Midbrain (tissue), 1 donor: Measurements from ENCODE around the gene HLA-E.
A peak's percentile ranks its signal among the peaks of the same experiment; 100 is the strongest.
"Not testable (repeated sequence)": the region's sequence is repeated elsewhere in the genome, so short reads cannot be mapped to it uniquely, and the experiment has no call there.

ENCODE experiments used
- DNase-seq: peaks from one replicate; lab custom pipeline; 2025; lab: John Stamatoyannopoulos, UW

HLA-E gene

GRCh38 chr6:30489081-30490025 is at the start of gene HLA-E:
Gene HLA-E (plus strand): TSS chr6:30489509. CDS start chr6:30489532, 23 bp downstream.
- peak; percentile 93 for DNase-seq

DNA sequence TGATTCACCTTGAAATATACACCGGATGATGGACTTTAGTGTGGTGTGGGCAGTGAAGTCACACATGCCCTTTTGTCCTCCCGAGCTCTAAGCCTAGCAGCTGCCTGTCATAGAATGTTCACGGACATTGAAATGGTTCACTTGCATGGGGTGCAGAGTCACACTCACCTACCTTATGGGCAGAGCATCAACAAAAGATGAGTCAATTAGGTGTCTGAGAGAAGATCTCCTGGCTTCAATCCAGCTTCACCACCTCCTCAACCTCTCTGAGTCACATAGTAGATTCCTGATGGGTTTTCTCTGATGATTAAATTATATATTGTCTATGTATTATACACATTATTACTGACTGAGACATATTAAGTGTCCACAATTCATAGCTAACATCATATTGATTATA is 48.1 kb upstream of the HLA-E start:
- no peak for DNase-seq

DNA sequence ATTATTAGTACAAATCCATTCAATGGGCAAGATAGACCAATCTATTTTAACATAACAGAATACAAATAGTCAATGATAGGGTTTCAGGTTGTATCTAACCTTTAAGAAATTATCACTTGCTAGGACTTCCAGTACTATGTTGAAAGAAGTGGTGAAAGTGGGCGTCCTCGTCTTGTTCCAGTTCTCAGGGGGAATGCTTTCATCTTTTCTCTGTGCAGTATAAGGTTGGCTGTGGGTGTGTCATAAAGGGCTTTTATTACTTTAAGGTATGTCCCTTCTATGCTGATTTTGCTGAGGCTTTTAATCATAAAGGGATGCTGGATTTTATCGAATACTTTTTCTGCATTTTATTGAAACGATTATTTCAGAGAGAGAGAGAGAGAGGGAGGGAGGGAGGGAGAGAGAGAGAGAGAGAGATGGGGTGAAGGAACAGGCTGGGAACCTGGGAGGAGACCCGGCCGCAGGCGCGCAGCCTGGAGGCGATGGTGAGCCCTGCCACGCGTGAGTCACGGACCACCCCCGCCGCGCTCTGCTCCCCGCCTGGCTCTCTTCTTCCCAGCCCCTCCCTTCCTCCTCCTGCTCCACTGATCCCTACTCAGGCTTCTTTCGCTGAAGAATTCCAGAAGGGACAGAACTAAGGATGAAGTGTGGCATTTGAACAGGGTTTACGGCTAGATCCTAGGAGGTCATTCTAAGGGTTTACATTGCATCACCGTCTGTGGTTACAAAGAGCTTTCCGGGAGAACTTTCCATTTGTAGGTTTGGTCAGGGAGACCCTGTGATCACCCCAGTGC is 45.5 kb upstream of the HLA-E start:
- DNase-seq: no peak

DNA sequence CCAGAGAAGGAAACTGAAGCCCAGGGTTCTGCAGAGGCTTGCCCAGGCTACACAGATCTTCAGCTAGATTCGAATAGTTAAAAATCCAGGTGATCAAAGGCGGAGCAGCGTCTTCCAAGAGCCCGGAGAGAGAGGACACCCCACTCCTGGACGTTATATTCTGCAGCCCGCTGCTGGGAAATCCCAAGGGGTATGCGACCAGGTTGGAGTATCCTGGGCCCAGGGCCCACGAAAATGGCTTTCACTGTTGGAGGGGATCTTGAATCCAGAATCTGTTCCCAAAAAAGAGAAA is 44.9 kb upstream of the HLA-E start:
- no peak for DNase-seq

DNA sequence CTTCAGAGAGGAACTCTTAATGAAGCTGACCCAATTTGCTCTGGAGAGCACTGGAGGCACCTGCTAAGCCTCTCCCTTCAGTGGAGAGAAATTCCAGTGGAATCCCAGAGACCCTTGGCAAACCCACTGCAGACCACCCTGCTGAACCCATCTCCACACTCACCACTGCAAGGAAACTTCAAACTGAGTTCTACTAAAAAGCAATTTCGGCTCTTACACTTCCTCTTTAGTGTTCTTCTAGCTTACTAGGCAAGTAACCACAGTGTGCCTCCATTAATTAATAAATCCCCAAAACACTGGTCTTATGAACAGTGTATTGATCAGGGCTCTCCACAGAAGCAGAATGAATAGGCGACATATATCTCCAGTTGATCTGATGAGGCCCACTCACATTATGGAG is 43.0 kb upstream of the HLA-E start:
- DNase-seq: no peak

DNA sequence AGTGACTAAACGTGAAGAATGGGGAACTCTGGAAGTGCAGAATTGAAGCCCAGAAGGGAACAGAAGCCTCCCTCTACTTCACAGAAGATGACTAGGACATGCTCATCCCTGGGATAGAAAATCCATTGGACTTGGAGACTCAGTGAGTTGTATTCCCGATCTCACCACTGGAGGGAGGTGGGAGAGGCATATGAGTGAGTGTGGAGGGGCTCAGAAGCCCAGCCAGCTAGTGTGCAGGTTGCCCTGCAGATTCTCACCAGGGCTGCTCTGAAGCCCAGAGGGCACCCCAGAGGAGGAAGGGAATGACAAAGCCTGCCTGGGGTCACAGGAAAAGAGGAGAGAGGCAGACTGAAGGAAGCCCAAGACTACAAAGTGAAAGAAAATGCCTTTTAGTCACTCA is 42.1 kb upstream of the HLA-E start:
- DNase-seq: no peak

- DNase-seq: no peak
These were observed 38.8 kb upstream of the HLA-E start for GRCh38 chr6:30450548-30450908.

- peak; percentile 22 for DNase-seq
These were observed 38.1 kb upstream of the HLA-E start for GRCh38 chr6:30450909-30451841.

DNA sequence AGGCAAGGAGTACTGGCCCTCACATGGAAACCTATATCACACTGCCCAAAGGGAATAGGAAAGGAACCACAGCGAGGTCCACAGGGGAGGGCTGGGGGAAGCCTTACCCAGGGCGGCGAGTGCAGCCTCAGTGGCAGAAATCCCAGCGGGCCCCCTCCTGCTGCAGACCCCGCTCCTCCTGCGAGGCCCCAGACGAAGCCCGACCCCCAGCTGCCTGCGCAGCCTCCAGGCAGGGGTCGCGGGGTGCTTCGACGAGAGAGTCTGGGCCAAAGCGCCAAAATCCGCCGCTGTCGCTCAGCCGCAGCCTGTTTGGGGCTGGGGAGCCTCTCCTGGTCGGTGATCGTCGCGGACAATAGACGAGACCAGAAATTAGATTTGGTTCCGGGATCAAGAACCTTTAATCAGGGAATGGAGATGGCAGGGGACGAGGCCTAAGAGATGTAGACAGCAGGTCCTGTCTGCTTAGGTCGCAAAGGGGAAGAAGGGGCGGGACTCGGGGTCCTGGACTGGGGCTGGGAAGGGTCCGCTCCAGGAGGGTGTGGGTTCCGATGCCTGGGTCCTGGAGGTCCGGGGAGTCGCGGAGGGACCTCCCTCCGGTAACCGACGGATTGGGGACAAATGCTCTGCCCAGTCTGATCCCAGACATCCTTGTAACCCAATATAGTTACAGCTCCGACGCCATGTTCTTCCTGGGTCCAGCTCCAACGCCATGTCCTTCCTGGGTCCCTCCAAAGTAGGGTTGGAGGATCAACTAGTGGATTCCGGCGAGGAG is 36.4 kb upstream of the HLA-E start:
- DNase-seq: no peak

DNA sequence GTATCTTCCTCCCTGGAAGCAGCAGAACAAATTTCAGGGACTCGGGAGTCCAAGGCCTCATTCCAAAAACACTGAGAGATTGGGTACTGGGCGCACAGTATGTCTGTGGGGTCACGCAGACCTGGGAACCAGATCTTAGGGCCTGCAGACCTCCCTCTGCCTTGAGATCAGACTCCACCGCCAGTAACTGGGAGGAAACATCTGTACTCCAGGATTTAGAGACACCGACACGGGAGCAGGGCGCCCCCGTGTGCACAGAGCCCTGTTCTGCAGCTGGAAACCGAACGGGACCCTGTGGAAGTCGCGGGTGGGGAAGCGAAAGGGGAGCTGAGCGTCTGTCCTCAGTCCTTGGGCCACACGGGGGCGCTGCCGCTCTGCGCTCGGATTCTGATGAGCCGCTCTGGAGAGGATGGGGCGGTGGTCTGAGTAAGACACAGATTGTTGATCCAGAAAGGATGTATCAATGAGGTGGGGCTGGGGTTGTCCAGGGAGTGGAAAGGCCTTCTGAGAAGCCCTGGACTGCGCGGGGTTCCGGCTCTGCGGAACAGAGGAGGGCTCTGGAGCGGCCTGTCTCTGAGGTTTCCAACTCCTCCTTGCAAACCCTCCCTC is 35.7 kb upstream of the HLA-E start:
- DNase-seq: peak; percentile 79

DNA sequence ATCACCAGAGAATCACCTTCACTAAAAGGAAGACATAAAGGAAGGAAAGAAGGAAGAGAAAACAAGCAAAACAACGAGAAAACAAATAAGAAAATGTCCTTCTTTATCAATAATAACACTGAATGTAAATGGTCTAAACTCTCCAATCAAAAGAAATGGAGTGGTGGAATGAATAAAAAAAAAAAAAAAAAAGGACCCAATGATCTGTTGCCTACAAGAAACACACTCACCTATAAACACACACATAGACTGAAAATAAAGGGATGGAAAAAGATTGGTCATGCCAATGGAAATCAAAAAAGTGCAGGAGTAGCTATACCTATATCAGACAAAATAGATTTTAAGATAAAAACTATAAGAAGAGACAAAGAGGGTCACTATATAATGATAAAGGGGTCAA is 30.2 kb upstream of the HLA-E start:
- DNase-seq: no peak

DNA sequence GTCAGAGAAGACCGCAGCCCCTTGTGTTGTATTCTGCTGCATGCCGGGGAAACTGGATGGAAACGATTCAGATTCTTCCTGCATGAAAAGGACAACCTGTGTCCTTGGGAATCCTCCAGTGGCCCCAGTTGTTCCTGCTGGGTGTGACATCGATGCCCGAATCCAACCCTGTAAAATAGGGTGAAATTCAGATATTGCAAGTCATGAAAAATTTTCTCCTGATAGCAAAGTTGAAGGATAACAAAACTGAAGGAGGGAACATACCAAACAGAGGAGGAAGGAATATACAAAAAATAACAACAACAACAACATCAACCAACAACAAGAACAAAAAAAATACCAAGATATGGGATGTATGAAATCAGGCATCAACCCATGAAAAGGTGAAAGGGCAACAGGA is 28.3 kb upstream of the HLA-E start:
- no peak for DNase-seq

DNA sequence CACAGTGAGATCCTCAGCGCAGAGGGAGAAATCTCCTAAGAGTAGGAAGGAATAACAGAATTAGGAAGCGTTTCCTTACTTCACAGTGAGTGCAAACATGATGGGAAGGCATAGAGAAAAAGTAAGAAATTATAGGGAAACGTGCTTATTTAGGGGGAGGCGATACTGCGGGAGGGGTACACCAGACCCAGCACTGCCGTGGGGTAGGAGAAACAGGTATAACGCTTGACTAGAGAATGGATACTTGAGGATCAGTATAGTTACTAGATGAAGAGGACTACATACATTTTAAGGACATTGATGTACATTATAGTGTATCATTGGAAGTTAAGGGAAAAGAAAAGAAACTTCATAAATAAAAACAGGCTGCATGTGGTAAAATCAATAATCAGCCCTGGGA is 26.8 kb upstream of the HLA-E start:
- DNase-seq: no peak

- no peak for DNase-seq
These were observed 26.1 kb upstream of the HLA-E start for GRCh38 chr6:30463242-30463641.

DNA sequence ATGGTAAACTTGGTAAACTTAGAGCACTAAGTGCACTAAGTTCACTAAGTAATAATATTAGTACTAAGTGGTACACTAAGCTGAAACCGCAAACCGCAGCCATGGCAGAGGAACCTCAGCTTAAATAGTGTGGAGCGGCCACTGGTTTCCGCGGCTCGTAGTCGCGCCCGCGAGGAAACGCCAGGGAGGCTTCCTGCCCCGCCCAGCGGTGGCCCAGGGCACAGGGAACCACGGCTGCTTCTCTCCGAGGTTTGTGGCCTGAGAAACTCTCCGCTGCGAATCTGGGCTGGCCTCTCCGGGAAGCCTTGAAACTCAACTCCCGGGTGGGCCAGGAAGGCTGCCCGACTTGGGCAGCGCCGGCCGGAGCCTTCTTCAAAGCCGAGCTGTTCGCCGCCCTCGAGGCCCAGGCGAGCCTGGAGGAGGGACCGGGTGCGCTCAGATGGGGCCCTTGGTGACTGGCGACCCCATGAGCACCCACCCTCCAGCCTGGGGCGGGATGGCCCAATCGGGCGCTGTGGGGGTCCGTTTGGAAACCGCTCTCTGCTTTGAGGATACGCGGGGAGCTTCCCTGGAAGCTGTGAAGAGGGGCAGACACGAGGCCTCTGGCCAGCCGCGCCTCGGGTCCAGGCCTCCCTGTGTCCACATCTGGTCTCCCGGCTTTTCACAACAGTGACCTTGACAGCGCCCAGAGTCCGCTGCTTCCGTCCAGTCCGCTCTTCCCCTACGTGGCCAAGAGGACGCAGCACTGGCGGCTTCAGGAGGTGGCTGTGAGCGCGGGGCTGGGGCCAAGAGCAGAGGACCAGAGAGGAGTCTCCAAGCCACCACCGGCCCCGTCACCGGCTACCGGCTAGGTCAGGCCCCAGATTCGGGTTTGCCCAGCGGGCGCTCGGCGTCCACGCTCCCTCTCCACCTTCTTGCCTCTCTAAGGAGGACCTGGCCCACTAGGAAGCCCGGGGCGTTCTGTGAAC is 25.4 kb upstream of the HLA-E start:
- no peak for DNase-seq

DNA sequence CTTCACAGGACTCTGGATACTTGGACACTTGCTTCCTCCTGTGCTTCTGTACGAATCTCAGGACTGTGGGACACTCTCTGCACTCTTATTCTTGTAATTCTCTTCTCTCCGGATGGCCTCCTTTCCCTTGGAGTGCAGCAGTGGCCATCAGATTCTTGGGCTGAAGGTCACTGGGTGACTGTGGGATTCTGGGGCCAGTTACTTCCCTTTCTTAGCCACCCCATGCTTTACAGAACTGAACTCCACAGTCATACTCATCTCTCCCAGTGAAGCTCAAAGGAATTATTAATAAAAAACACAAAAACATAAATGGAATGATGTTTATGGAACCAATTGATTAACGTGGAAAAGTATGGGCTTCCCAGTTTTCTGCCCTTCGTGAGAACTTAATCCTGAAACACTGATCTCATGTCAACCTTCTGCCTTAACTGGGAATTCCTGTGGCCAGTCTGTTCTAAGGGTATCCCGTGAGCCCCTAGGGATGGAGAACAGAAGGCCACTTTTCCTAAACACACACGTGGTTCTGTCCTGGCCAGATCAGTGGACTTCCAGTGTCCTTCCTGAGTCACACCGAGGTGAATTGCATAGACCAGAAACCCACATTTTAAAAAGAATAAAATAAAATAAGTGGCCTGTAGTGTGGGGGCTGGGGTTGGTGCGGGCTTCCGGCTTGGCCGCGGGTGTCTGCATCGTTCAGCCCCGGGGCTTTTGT is 23.6 kb upstream of the HLA-E start:
- DNase-seq: no peak

DNA sequence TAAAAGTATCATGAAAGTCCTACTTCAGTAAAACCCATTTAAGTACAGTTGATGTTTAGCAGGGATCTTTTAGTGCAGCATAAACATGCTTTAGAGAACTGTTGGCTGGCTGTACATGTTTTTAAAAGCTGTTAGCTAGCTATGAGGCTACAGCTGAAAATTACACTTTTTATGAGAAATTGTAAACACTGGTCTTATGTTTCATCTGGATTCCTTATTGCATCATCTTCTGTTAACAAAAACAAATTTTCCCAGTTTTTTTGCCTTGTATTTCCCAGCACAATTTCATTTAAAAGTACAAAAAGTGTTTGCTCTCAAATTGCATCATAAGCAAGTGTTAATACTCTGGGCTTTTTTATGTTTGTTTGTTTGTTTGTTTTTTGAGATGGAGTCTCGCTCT is 18.3 kb upstream of the HLA-E start:
- DNase-seq: no peak

DNA sequence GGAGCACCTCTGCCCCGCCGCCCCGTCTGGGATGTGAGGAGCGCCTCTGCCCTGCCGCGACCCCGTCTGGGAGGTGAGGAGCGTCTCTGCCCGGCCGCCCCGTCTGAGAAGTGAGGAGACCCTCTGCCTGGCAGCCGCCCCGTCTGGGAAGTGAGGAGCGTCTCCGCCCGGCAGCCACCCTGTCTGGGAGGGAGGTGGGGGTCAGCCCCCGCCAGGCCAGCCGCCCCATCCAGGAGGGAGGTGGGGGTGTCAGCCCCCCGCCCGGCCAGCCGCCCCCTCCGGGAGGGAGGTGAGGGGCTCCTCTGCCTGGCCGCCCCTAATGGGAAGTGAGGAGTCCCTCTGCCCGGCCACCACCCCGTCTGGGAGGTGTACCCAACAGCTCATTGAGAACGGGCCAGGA is 14.2 kb upstream of the HLA-E start:
- DNase-seq: not testable (repeated sequence)

DNA sequence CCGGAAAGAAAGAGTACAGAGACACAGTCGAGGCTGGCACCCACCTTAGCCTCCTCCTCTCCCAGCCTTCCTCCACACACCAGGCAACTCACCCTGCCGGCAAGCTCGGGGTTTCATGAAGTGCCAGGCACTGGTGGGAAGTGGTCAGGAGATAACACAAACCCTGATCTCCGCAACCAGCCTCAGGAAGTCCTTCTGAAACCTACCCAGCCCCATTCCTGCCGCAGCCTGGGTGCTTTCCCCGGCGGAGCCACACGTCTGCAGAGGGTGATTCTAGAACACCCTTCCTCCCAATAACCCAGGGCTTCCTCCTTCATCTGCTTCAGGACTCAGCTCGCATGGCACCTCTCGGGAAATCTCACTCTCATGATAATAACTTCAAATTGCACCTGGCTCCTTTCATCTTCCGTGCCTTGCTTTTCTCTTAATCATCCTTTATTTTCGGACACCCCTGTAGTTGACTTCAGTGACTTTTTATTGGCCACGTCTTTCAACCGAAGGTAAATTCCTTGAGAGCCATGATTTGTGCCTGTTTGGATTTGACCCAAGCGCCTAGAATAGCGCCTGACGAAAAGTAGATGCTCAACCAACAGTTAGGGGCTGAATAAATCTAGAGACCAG is 8.7 kb upstream of the HLA-E start:
- no peak for DNase-seq
